Stimulated activated memory B cell treated with anti-CD40 and anti-IgM and Interleukin-4, amounts not matched to agents 10 μg/mL and 1 μg/mL and 100 μg/mL, for 72 hours (primary cell): ENCODE results near the gene ZNF493.
A peak's percentile ranks its signal among the peaks of the same experiment; 100 is the strongest.

ENCODE experiments used
- ATAC-seq: fragments of 150-1000 bp; cut with Tn5 transposase; 2 replicates; pipeline ENCODE4 v1.10.0; 2021
- H3K27ac Mint-ChIP-seq: one replicate; pipeline ENCODE4 v1.8.0; 2022; ENCODE audit warnings: mild to moderate bottlenecking, mixed read lengths
- H3K27me3 Mint-ChIP-seq: one replicate; pipeline ENCODE4 v1.8.0; 2022; ENCODE audit warnings: mixed read lengths
- H3K36me3 Mint-ChIP-seq: one replicate; pipeline ENCODE4 v1.8.0; 2022; ENCODE audit warnings: mixed read lengths
- H3K4me1 Mint-ChIP-seq: one replicate; pipeline ENCODE4 v1.8.0; 2022; ENCODE audit warnings: mixed read lengths
- H3K4me3 Mint-ChIP-seq: one replicate; pipeline ENCODE4 v1.8.0; 2022; ENCODE audit warnings: mild to moderate bottlenecking, moderate library complexity, mixed read lengths
- H3K9me3 Mint-ChIP-seq: one replicate; pipeline ENCODE4 v1.8.0; 2022; ENCODE audit warnings: mixed read lengths

ZNF493 gene

DNA sequence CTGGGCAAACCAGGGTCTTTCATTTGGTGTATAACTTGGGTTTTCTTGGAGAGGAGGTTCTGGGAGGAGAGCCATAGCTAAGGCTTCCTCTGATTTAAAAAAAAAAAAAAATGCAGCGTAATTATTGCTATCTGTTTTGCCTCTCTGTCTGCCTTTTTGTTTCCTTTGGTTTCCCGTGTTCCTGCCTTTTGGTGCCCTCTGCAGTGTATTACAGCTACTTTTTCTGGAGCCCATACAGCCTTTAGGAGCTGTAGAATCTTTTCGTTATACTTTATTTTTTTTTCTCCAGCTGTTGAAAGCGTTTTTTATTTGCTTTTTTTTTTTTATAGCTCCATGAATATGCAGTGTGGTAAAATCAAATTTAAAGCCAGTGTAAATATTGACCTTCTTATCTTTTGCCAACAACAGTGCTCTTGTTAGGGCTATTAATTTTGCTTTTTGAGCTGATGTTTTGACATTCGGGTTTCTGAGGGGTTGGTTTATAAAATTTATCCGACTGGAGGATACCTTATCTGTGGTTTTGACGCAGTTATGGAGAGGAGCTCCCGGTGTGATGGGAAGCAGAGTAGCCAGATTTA lies 38.1 kb downstream of the ZNF493 start:
- Mint-ChIP-seq H3K36me3 (peaks cover 19% of the 10 kb centered on the region), H3K27me3 (no peaks in the 10 kb centered on the region), H3K4me3 (no peak overlapping the region), H3K27ac (no peak overlapping the region), H3K4me1 (no peaks in the 10 kb centered on the region), H3K9me3 (peaks cover 24% of the 10 kb centered on the region)
- no peak for ATAC-seq

DNA sequence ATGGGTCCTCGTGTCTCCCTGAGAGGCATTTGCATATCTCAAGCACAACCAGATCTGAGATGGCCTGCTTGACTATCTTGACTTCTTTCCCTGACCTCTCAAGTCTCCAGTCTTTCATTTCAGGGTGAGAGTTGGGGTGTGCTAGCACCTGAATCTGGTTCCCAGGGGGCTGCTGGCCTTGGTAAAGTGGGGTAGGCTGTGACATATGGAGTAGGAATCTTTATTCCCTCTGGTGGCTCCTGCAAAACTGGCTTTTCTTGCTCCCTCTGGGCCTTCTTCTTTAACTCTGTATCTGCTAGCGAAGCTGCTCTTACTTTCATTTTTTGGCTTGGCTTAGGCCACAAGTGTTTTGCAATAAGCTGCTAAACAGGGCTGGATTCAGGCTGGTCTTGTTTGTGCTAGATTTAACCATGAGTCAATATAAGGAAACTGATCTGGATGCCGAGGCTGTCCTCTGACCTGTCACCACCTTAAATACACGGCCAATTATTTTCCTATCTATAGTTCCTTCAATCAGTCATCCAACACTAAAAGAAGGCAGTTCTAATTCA lies 42.3 kb downstream of the ZNF493 start:
- Mint-ChIP-seq H3K27ac (no peak overlapping the region), H3K4me1 (no peaks in the 10 kb centered on the region), H3K36me3 (peaks cover 17% of the 10 kb centered on the region), H3K9me3 (peaks cover 10% of the 10 kb centered on the region), H3K27me3 (no peaks in the 10 kb centered on the region), H3K4me3 (no peak overlapping the region)
- no peak for ATAC-seq

DNA sequence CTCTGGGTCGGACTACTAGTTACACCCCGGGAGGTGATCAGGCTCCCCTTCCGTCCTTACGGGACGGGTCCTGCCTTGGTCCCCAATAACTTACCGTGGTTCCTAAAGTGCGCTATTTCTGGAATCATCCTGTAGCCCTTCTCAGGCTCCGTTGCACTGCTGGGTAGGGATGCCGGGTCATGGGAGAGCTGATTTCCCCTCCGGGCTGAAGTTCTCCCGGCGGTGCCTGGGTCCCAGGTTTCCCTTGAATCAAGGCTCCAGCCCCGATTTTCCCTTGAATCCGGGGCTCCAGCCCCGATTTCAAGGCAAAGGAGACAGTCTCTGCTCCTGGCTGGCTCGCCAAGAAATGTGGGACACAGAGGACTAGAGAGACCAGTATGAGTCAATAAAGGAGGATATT lies 43.4 kb downstream of the ZNF493 start:
- Mint-ChIP-seq H3K27me3 (no peaks in the 10 kb centered on the region), H3K9me3 (peaks cover 10% of the 10 kb centered on the region), H3K4me3 (no peak overlapping the region), H3K27ac (no peak overlapping the region), H3K4me1 (no peaks in the 10 kb centered on the region), H3K36me3 (peaks cover 17% of the 10 kb centered on the region)
- ATAC-seq, result no peak

DNA sequence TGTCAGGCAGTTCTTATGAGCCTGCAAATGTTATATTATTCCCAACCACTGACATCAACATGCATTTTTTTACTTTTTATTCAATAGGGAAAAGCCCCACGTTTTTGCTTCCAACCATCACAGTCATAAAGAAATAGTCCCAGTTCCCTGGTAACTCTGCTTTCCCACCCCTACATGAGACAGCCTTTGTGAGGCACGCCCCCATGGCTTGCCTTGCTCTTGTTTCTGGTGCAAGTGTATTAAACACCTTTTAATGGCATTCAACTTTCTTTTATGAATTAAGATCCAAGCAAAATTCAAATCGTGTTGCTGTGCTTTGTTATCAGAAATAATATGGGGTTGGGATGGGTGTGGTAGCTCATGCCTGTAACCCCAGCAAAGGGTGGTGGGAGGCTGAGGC lies 54.3 kb downstream of the ZNF493 start:
- peaks cover 4% of the 10 kb centered on the region for H3K9me3 Mint-ChIP-seq
- ATAC-seq, result no peak
- H3K4me1 Mint-ChIP-seq, result no peaks in the 10 kb centered on the region
- no peak overlapping the region for H3K4me3 Mint-ChIP-seq
- no peaks in the 10 kb centered on the region for H3K27me3 Mint-ChIP-seq
- H3K27ac Mint-ChIP-seq, result no peak overlapping the region
- peaks cover 18% of the 10 kb centered on the region for H3K36me3 Mint-ChIP-seq

DNA sequence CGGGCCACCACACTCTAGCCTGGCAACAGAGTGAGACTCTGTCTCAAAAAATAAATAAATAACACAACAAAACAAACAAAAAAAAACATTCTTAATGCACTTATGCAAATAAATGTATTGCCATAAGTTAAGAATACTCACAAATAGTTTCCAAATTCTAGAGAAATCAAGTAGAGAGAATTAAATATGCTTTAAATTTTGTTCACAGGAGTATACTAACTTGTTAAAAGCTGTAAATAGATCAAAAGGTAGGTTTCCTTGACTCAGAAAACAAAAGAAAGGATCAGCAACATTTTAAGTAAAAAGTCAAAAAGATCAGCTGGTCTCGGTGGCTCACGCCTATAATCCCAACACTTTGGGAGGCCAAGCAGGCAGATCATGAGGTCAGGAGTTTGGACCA lies 58.0 kb downstream of the ZNF493 start:
- Mint-ChIP-seq H3K27me3 (no peaks in the 10 kb centered on the region), H3K9me3 (peaks cover 7% of the 10 kb centered on the region)

DNA sequence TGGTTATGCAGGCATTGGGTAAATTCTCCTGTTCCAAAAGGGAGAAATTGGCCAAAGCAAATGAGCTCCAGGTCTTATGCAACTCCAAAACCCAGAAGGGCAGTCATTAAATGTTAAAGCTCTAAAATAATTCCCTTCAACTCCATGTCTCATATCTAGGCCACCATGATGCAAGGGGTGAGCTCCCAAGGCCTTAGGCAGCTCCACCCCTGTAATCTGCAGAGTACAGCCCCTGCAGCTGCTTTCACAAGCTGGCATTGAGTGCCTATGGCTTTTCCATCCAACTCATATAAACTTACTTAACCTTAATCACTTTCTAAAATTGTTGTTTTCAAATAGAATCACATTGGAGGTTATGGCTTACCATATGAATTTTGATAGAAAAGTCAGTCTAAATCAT lies 63.8 kb downstream of the ZNF493 start:
- ATAC-seq, result no peak
- H3K36me3 Mint-ChIP-seq, result peaks cover 28% of the 10 kb centered on the region
- peaks cover 28% of the 10 kb centered on the region for H3K27me3 Mint-ChIP-seq
- H3K4me3 Mint-ChIP-seq, result no peak overlapping the region
- peaks cover 20% of the 10 kb centered on the region for H3K9me3 Mint-ChIP-seq
- H3K4me1 Mint-ChIP-seq, result peaks cover 9% of the 10 kb centered on the region
- H3K27ac Mint-ChIP-seq, result no peak overlapping the region

More for the DNA sequence above, 58.0 kb downstream of the ZNF493 start:
- no peak overlapping the region for H3K4me3 Mint-ChIP-seq
- no peak overlapping the region for H3K27ac Mint-ChIP-seq
- no peak for ATAC-seq
- peaks cover 6% of the 10 kb centered on the region for H3K36me3 Mint-ChIP-seq
- H3K4me1 Mint-ChIP-seq, result no peaks in the 10 kb centered on the region

DNA sequence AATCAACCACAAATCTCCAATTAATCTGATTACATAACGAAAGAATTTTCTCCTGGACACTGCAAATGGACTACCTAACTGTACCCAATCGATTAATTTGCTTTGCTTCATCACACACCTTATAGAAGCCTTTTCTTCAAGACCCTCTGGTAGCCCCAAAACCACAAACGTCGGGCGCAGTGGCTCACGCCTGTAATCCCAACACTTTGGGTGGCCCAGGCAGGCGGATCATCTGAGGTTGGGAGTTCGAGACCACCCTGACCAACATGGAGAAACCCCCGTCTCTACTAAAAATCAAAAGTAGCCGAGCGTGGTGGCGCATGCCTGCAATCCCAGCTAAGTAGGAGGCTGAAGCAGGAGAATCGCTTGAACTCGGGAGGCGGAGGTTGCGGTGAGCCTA lies 65.6 kb downstream of the ZNF493 start:
- Mint-ChIP-seq H3K27ac (no peak overlapping the region), H3K27me3 (peaks cover 28% of the 10 kb centered on the region), H3K9me3 (peaks cover 17% of the 10 kb centered on the region), H3K36me3 (peaks cover 25% of the 10 kb centered on the region), H3K4me1 (peaks cover 9% of the 10 kb centered on the region), H3K4me3 (no peak overlapping the region)
- ATAC-seq, result no peak

DNA sequence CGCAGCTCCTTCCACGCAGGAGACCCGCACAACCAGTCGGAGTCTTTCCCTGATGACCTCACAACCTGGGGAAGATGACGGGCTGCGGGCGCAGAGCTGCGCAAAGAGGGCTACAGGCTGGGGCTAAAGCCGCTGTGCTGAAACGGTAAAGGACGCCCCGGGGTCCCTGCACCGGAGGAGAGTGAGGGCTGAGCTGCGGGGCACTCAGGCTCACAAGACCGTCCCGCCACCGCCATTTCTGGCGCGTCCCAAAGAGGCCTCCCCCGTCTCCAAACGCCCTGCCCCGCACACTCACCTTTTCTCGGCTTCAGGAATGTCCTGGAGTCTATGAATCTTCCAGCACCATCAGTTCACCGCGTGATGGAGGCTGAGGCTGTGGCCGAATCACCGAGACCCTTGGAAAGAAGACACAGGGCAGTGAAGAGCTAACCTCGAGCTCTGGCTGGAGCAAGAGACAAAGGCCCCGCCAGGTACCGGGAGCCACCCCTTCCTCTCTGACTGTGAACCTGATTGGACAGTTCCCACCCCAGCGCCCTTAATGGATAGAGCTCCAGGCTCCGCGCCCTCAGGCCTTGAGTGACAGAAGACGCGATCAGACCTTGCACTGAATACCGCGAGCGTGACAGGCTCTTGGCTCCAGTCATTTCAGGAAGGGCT lies 66.6 kb downstream of the ZNF493 start:
- peaks cover 22% of the 10 kb centered on the region for H3K36me3 Mint-ChIP-seq
- H3K4me1 Mint-ChIP-seq, result peaks cover 9% of the 10 kb centered on the region
- peaks cover 13% of the 10 kb centered on the region for H3K9me3 Mint-ChIP-seq
- peak overlapping the region; percentile 42 for H3K27ac Mint-ChIP-seq
- H3K4me3 Mint-ChIP-seq, result peak overlapping the region; percentile 83
- ATAC-seq, result peak; percentile 87
- H3K27me3 Mint-ChIP-seq, result peaks cover 28% of the 10 kb centered on the region

DNA sequence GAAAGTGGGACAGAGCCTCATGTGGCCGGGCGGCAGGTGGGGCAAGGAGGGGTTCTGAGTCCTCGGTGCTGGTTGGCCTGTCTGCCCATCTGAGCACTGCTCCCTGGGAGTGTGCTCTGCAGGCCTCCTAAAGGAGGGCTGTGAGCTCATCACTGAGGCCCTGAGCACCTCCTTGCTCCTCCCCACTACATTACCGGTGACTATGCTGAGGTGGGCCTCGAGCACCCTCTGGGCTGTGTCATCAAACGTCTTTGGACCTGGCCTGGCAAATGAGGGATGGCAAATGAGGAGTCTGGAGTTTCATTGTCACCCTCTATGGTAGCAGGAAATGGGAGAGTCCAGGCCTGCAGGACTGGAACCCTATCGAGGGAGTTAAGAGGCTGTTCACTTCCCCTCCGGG lies 69.7 kb downstream of the ZNF493 start:
- Mint-ChIP-seq H3K9me3 (peaks cover 8% of the 10 kb centered on the region), H3K4me3 (no peak overlapping the region), H3K4me1 (peaks cover 9% of the 10 kb centered on the region), H3K36me3 (peaks cover 13% of the 10 kb centered on the region), H3K27me3 (peaks cover 26% of the 10 kb centered on the region), H3K27ac (no peak overlapping the region)
- ATAC-seq, result no peak

DNA sequence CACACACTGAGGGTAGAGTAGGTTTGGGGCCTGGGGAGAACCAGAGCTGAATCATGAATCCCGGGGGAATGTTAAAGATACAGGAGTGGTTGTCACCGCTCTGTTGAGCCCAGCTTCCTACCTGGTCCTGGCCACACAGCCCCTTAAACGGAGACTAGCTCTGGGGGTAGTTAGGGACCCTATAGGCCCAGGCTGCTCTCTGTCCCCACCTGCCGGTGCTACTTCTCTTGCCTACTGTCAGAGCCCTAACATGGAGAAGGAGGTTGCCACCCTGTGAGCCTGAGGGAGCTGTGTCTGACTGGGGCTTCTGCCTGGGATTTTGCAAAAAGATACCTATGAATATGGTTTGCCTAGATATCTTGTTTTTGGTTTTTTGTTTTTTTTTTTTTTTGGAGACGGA lies 71.9 kb downstream of the ZNF493 start:
- H3K4me3 Mint-ChIP-seq, result no peak overlapping the region
- peaks cover 1% of the 10 kb centered on the region for H3K36me3 Mint-ChIP-seq
- no peak for ATAC-seq
- H3K9me3 Mint-ChIP-seq, result peaks cover 3% of the 10 kb centered on the region
- H3K27me3 Mint-ChIP-seq, result peaks cover 11% of the 10 kb centered on the region
- peaks cover 1% of the 10 kb centered on the region for H3K4me1 Mint-ChIP-seq
- no peak overlapping the region for H3K27ac Mint-ChIP-seq

DNA sequence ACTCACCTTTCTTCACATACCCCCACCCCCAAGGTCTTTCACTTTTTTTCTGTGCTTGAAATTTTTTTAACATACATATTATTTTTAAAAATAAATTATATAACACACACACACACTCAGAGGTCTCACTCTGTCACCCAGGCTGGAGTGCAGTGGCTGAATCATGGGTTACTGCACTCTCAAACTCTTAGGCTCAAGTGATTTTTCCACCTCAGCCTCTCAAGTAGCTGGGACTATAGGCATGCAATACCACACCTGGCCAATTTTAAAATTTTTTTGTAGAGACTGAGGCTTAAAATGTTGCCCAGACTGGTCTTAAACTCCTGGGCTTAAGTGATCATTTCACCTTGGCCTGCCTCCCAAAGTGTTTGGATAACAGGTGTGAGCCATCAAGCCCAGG lies 75.6 kb downstream of the ZNF493 start:
- ATAC-seq, result no peak
- no peaks in the 10 kb centered on the region for H3K9me3 Mint-ChIP-seq

DNA sequence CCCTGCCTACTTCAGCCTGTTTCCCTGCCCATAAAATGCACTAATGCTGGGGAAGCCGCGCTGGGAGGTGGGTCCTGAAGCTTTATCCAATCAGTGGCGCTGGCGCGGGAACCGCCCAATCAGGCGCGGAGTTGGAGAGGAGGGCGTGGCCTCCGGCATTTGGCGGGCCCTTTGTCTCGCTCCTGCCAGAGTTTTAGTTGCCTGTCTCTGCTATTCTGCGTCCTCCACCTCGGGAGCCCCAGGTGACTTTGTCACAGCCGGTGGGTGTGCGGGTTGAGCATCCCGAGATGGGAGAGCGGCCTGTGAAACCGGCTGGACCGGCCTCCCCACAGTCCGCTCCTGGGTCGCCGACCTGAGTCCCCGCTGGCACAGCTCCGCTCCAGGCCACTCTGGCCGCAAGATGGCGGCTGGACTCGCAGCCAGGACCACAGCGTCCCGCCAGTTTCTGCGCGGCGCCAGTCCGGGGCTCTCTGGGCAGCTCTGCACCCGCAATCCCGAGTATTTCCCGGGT lies 77.8 kb downstream of the ZNF493 start:
- Mint-ChIP-seq H3K27me3 (no peaks in the 10 kb centered on the region), H3K9me3 (no peaks in the 10 kb centered on the region), H3K4me3 (peak overlapping the region; percentile 68), H3K27ac (no peak overlapping the region), H3K4me1 (no peaks in the 10 kb centered on the region), H3K36me3 (no peaks in the 10 kb centered on the region)
- peak; percentile 87 for ATAC-seq

More for the DNA sequence above, 75.6 kb downstream of the ZNF493 start:
- Mint-ChIP-seq H3K27ac (no peak overlapping the region), H3K4me3 (no peak overlapping the region), H3K27me3 (no peaks in the 10 kb centered on the region), H3K36me3 (no peaks in the 10 kb centered on the region), H3K4me1 (no peaks in the 10 kb centered on the region)
